GM10847 (cell line): ENCODE results near the gene NADSYN1.

Experiments
- POLR2A ChIP-seq: IDR thresholded peaks from 2 replicates; pipeline ENCODE4 v1.6.1; 2011; ENCODE audit not compliant: insufficient read length; ENCODE audit errors: extremely low read depth

Gene NADSYN1

GRCh38 chr11:71430166-71430565, 22.8 kb upstream of the NADSYN1 start:
- no peak for TF ChIP-seq POLR2A

GRCh38 chr11:71431271-71431670, 21.7 kb upstream of the NADSYN1 start:
- no peak for TF ChIP-seq POLR2A

GRCh38 chr11:71432761-71433647, 20.0 kb upstream of the NADSYN1 start:
- no peak for TF ChIP-seq POLR2A

- TF ChIP-seq POLR2A, result no peak
These were observed 19.2 kb upstream of the NADSYN1 start for GRCh38 chr11:71433648-71434450.

GRCh38 chr11:71434576-71435130, 18.4 kb upstream of the NADSYN1 start:
- no peak for TF ChIP-seq POLR2A

GRCh38 chr11:71435278-71435951, 17.6 kb upstream of the NADSYN1 start:
- TF ChIP-seq POLR2A, result no peak

GRCh38 chr11:71436861-71437260, 16.1 kb upstream of the NADSYN1 start:
- no peak for TF ChIP-seq POLR2A

GRCh38 chr11:71437399-71437798, 15.6 kb upstream of the NADSYN1 start:
- TF ChIP-seq POLR2A, result no peak

- no peak for TF ChIP-seq POLR2A
These were observed 15.1 kb upstream of the NADSYN1 start for GRCh38 chr11:71437879-71438278.

- TF ChIP-seq POLR2A, result no peak
These were observed 14.4 kb upstream of the NADSYN1 start for GRCh38 chr11:71438650-71439049.

GRCh38 chr11:71440021-71440755, 12.8 kb upstream of the NADSYN1 start:
- TF ChIP-seq POLR2A, result no peak

GRCh38 chr11:71441251-71441650, 11.8 kb upstream of the NADSYN1 start:
- TF ChIP-seq POLR2A, result no peak

GRCh38 chr11:71442123-71442522, 10.9 kb upstream of the NADSYN1 start:
- no peak for TF ChIP-seq POLR2A

- TF ChIP-seq POLR2A, result no peak
These were observed 10.1 kb upstream of the NADSYN1 start for GRCh38 chr11:71442880-71443279.
